Measurements from ENCODE around the gene KMT2D. TPM values are rescaled to one million over a fixed set of nuclear protein-coding genes. Genes with fewer than 3 reads are reported as not detected.
A peak's percentile ranks its signal among the peaks of the same experiment; 100 is the strongest.

Gene KMT2D
- total and polyA plus RNA-seq, 2 of the 8 experiments (the other 6 are each of a cell fraction or from before 2014, with no cell fraction given): 9.1 to 86.3 TPM

DNA sequence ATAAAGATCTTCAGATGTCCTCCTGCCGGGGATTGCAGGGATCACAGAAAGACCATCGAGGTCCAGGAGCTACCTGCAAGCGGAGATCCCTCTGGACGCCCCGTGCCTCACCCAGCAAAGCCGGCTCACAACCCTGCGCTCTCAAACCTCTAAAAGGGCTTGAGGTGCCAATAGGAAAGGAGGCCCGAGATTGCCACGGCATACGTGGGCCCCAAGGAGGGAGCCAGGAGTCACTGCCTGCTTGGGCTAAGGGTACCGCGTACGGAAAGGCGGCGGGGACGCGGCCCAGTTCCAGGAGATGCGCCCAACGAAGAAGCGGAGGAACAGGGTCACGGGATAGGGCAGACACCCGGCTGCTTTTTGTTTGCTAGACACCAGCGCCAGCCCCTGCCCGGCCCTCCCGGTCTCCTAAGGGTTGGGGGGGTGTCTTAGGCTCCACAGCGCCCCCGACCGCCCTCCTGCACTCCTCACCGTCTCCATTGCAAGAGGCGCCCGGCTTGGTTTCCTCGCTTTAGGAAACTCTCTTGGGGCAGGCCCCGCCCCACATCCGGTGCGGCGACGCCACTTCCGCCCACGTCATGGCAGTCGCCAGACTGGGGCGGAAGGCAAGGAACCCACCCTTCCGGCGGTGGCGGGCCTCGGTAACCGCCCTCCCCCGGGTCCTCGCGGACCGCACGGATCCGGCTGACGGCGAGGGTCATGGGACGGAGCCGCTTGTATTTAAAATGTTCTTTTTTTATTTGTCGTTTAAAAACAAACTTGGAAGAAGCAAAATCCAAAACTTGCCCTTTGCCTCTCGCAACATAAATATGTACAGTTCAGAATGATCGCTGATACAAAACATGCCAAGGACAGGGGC lies 42.1 kb downstream of the KMT2D start, which contains the start of gene PRKAG1 (continued):
- TF ChIP-seq CBX8 (IDR thresholded peaks at IDR 0.05; ENCODE audit: borderline replicate concordance, low read depth, low read length): no peak
- no peak for TF ChIP-seq SIX5 (IDR thresholded peaks at IDR 0.05; ENCODE audit: low read depth, low read length)
- TF ChIP-seq JUN (IDR thresholded peaks at IDR 0.05; ENCODE audit: low read depth, low read length): 0 out of 2 replicates have a peak, but pooled peaks have one; percentile 28
- TF ChIP-seq, protein P1, sequence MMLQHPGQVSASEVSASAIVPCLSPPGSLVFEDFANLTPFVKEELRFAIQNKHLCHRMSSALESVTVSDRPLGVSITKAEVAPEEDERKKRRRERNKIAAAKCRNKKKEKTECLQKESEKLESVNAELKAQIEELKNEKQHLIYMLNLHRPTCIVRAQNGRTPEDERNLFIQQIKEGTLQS (IDR thresholded peaks at IDR 0.05; ENCODE audit: insufficient read depth, low read depth, low read length): no peak
- TF ChIP-seq ZNF274 (IDR thresholded peaks at IDR 0.05; ENCODE audit: borderline replicate concordance, extremely low read depth, low read length): no peak
- TF ChIP-seq MAX (IDR thresholded peaks at IDR 0.05): no peak
- no peak for TF ChIP-seq SIRT6 (IDR thresholded peaks at IDR 0.05; ENCODE audit: low read length)
- no peak for TF ChIP-seq RFX5 (IDR thresholded peaks at IDR 0.05; ENCODE audit: borderline replicate concordance, low read depth, low read length)
- peak in 1 of 2 experiments; percentile 86; a peak in 2 of 4 replicates for TF ChIP-seq SIN3A (conservative IDR thresholded peaks at IDR 0.05 in 1 of 2, IDR thresholded peaks at IDR 0.05 in 1 of 2; ENCODE audit: low read depth in 1 of 2, low read length in 2 of 2)
- TF ChIP-seq GABPA (IDR thresholded peaks at IDR 0.05; ENCODE audit: borderline replicate concordance, insufficient read depth, low read length): peak; percentile 95
- TF ChIP-seq, protein P2, sequence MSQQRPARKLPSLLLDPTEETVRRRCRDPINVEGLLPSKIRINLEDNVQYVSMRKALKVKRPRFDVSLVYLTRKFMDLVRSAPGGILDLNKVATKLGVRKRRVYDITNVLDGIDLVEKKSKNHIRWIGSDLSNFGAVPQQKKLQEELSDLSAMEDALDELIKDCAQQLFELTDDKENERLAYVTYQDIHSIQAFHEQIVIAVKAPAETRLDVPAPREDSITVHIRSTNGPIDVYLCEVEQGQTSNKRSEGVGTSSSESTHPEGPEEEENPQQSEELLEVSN (IDR thresholded peaks at IDR 0.05): 0 out of 2 replicates have a peak, but pooled peaks have one; percentile 11
- TF ChIP-seq RBBP5 (IDR thresholded peaks at IDR 0.05; ENCODE audit: borderline replicate concordance, low read depth, low read length): no peak; the same call in 1 of the 2 replicates
- peak; percentile 69 for TF ChIP-seq PHF8 (conservative IDR thresholded peaks at IDR 0.05; ENCODE audit: low read depth, low read length)
- TF ChIP-seq KDM5A (IDR thresholded peaks at IDR 0.05; ENCODE audit: low read length): no peak
- TF ChIP-seq SP4 (IDR thresholded peaks at IDR 0.05; ENCODE audit: low read length): no peak
- TF ChIP-seq SP1 (IDR thresholded peaks at IDR 0.05; ENCODE audit: low read depth, low read length): no peak; the same call in 1 of the 2 replicates
- peak; percentile 69 for TF ChIP-seq EGR1 (IDR thresholded peaks at IDR 0.05; ENCODE audit: borderline replicate concordance, low read depth, low read length)
- TF ChIP-seq EP300 (IDR thresholded peaks at IDR 0.05; ENCODE audit: borderline replicate concordance in 1 of 2, low read depth in 2 of 2, low read length in 2 of 2): peak in 1 of 2 experiments; percentile 48; a peak in 1 of 3 replicates
- no peak for TF ChIP-seq FOSL1 (IDR thresholded peaks at IDR 0.05; ENCODE audit: insufficient read depth, low read depth, low read length)
- TF ChIP-seq KDM1A (IDR thresholded peaks at IDR 0.05; ENCODE audit: borderline replicate concordance, low read length): no peak
- TF ChIP-seq RXRA (IDR thresholded peaks at IDR 0.05; ENCODE audit: insufficient read depth, low read depth, low read length): no peak

Measured in H1 (cell line).